GM13976 (cell line): ENCODE data around the gene TIMM9.

Source experiments
- DNase-seq: peaks from one replicate; pipeline ENCODE4 v3.0.0; 2012; ENCODE audit warnings: low spot score
- CTCF ChIP-seq: IDR thresholded peaks from 2 replicates; pipeline ENCODE4 v1.5.1; 2012; ENCODE audit warnings: borderline replicate concordance, mild to moderate bottlenecking; ENCODE audit not compliant: insufficient read depth; ENCODE audit errors: extremely low read depth, missing control alignments, control extremely low read depth
- in situ Hi-C: fragments of 300-500 bp; cut with MboI; formaldehyde crosslinking; loops from one replicate; pipeline ENCODE4 v1.12.0; 2022; ENCODE audit warnings: low sequenced_read_pairs, mixed read lengths, inconsistent platforms; ENCODE audit not compliant: unreplicated experiment

Gene TIMM9

DNA sequence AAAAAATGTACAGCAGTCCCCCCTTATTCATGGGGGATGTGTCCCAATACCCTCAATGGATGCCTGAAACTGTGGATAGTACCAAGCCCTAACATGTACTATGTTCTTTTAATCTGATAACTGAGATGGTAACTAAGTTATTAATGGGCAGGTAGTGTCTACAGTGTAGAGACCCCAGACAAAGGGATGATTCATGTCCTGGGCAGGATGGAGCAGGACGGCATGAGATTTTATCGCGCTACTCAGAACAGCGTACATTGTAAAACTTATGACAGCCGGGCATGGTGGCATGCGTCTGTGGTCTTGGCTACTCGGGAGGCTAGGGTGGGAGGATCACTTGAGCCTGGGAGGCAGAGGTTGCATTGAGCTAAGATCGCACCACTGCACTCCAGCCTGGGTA lies 37.3 kb upstream of the TIMM9 start:
- DNase-seq, result no peak
- in situ Hi-C loops, result no loop called here

GRCh38 chr14:58463147-58463546 lies 35.8 kb upstream of the TIMM9 start:
- TF ChIP-seq CTCF, result no peak
- no peak for DNase-seq
- in situ Hi-C loops, result no loop called here

More for the DNA sequence above, 37.3 kb upstream of the TIMM9 start:
- no peak for TF ChIP-seq CTCF

- in situ Hi-C loops, result no loop called here
- DNase-seq, result no peak
- no peak for TF ChIP-seq CTCF
Observed at GRCh38 chr14:58460772-58461171, 33.4 kb upstream of the TIMM9 start.

DNA sequence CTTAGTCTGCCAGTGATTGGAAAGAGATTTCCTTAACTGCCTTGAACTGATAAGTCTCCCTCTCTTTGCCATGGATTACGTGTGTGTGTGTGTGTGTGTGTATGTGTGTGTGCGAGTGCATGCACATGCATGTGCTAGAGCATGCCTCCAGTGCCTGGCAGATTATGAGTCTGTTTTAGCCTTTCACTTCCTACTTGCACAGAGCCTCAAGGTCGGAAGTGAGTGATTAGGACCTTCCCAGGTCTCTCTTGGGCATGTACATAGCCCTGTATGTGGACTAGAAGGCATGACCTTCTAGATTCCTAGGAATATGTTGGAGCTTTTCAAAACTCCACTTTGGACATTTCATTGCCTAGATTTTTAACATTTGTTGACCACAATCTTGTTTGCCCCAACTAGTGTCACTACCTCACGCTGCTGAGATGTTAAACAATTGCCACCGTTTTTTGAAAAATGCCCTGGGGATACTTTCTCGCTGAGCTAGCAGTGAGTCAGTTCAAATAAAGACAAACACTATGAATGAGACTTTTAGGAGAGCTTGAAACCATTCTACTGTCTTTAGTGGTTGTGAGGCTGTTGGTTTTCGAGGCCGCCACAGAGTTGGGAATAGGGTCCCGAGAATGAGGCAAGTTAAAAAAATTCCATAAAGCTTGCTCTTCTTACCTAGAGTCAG lies 28.4 kb upstream of the TIMM9 start:
- DNase-seq, result no peak
- in situ Hi-C loops, result no loop called here
- TF ChIP-seq CTCF, result no peak

- in situ Hi-C loops, result no loop called here
- no peak for TF ChIP-seq CTCF
- DNase-seq, result no peak
Observed at GRCh38 chr14:58444627-58445026, 17.3 kb upstream of the TIMM9 start.

- no peak for DNase-seq
- no peak for TF ChIP-seq CTCF
- in situ Hi-C loops, result no loop called here
Observed at GRCh38 chr14:58439476-58439875, 12.1 kb upstream of the TIMM9 start.
